H9 (cell line): Measurements from ENCODE around the gene CYTH4. TPM values are rescaled to one million over a fixed set of nuclear protein-coding genes. Genes with fewer than 3 reads are reported as not detected.

Experiments
- DNase-seq: peaks from one replicate; pipeline ENCODE4 v3.0.0-alpha.2; 2017
- H2AFZ ChIP-seq: one replicate; pipeline ENCODE4 v1.6.1; 2013; ENCODE audit warnings: mild to moderate bottlenecking, low read length, control low read depth, moderate library complexity
- H2AK5ac ChIP-seq: 2 replicates; pipeline ENCODE4 v1.6.1; 2013; ENCODE audit warnings: low read length, control low read depth, mixed read lengths; ENCODE audit not compliant: insufficient read length
- H2BK120ac ChIP-seq: one replicate; pipeline ENCODE4 v1.6.1; 2013; ENCODE audit warnings: low read depth, mild to moderate bottlenecking, low read length, control low read depth, inconsistent platforms; ENCODE audit not compliant: poor library complexity, severe bottlenecking
- H2BK12ac ChIP-seq: 2 replicates; pipeline ENCODE4 v1.6.1; 2013; ENCODE audit warnings: low read length, control low read depth, mixed read lengths, low read depth; ENCODE audit not compliant: insufficient read length
- H2BK15ac ChIP-seq: 2 replicates; pipeline ENCODE4 v1.6.1; 2013; ENCODE audit warnings: low read depth, low read length, control low read depth
- H2BK20ac ChIP-seq: one replicate; pipeline ENCODE4 v1.6.1; 2013; ENCODE audit warnings: low read depth, mild to moderate bottlenecking, low read length, control low read depth, inconsistent platforms; ENCODE audit not compliant: poor library complexity, severe bottlenecking
- H2BK5ac ChIP-seq: 2 replicates; pipeline ENCODE4 v1.6.1; 2013; ENCODE audit warnings: low read length, control low read depth, mixed read lengths; ENCODE audit not compliant: insufficient read length
- H3K14ac ChIP-seq: 2 replicates; pipeline ENCODE4 v1.6.1; 2013; ENCODE audit warnings: low read length, control low read depth; ENCODE audit not compliant: insufficient read depth
- H3K18ac ChIP-seq: 2 replicates; pipeline ENCODE4 v1.6.1; 2013; ENCODE audit warnings: low read depth, mild to moderate bottlenecking, mixed read lengths, low read length, control low read depth; ENCODE audit not compliant: insufficient read length
- H3K23ac ChIP-seq: 2 replicates; pipeline ENCODE4 v1.6.1; 2013; ENCODE audit warnings: low read length, control low read depth, mixed read lengths, low read depth; ENCODE audit not compliant: insufficient read length
- H3K23me2 ChIP-seq: 2 replicates; pipeline ENCODE4 v1.6.1; 2013; ENCODE audit warnings: low read depth, mild to moderate bottlenecking, mixed read lengths, low read length, control low read depth; ENCODE audit not compliant: insufficient read length, poor library complexity, severe bottlenecking
- H3K27ac ChIP-seq: 2 replicates; pipeline ENCODE4 v1.5.1; 2013; ENCODE audit warnings: low read length, control low read depth, mixed read lengths, low read depth; ENCODE audit not compliant: insufficient read length
- H3K27me3 ChIP-seq: 2 replicates; pipeline ENCODE4 v1.6.1; 2013; ENCODE audit warnings: low read length, control low read depth, inconsistent platforms; ENCODE audit not compliant: insufficient read depth
- H3K4ac ChIP-seq: 2 replicates; pipeline ENCODE4 v1.6.1; 2013; ENCODE audit warnings: low read depth, mild to moderate bottlenecking, control low read depth, inconsistent platforms, low read length, moderate library complexity
- H3K4me1 ChIP-seq: 2 replicates; pipeline ENCODE4 v1.6.1; 2013; ENCODE audit warnings: low read length, control low read depth, inconsistent platforms; ENCODE audit not compliant: insufficient read depth
- H3K4me2 ChIP-seq: 2 replicates; pipeline ENCODE4 v1.6.1; 2013; ENCODE audit warnings: low read length, control low read depth, mixed read lengths; ENCODE audit not compliant: insufficient read length, insufficient read depth
- H3K56ac ChIP-seq: 2 replicates; pipeline ENCODE4 v1.6.1; 2013; ENCODE audit warnings: low read depth, mild to moderate bottlenecking, mixed read lengths, low read length, control low read depth; ENCODE audit not compliant: insufficient read length
- H3K79me1 ChIP-seq: 2 replicates; pipeline ENCODE4 v1.6.1; 2013; ENCODE audit warnings: low read depth, mild to moderate bottlenecking, moderate library complexity, low read length, control low read depth, inconsistent platforms; ENCODE audit not compliant: insufficient read depth, poor library complexity, severe bottlenecking
- H3K79me2 ChIP-seq: 2 replicates; pipeline ENCODE4 v1.6.1; 2013; ENCODE audit warnings: low read length, control low read depth, inconsistent platforms; ENCODE audit not compliant: insufficient read depth
- H3K9ac ChIP-seq: 2 replicates; pipeline ENCODE4 v1.6.1; 2013; ENCODE audit warnings: low read length, control low read depth, mixed read lengths; ENCODE audit not compliant: insufficient read length; ENCODE audit errors: extremely low read depth
- H3K9me3 ChIP-seq: one replicate; pipeline ENCODE4 v1.6.1; 2013; ENCODE audit warnings: low read depth, low read length, inconsistent platforms; ENCODE audit not compliant: control insufficient read depth
- H3T11ph ChIP-seq: one replicate; pipeline ENCODE4 v1.6.1; 2013; ENCODE audit warnings: mild to moderate bottlenecking, low read length, control low read depth, inconsistent platforms
- H4K20me1 ChIP-seq: one replicate; pipeline ENCODE4 v1.6.1; 2013; ENCODE audit not compliant: control insufficient read depth, insufficient read length, insufficient read depth
- H4K5ac ChIP-seq: 2 replicates; pipeline ENCODE4 v1.6.1; 2013; ENCODE audit warnings: low read depth, mild to moderate bottlenecking, mixed read lengths, low read length, control low read depth; ENCODE audit not compliant: insufficient read length
- H4K8ac ChIP-seq: replicated peaks from 2 replicates; pipeline ENCODE4 v1.6.1; 2013; ENCODE audit warnings: low read length, control low read depth, mixed read lengths, low read depth; ENCODE audit not compliant: insufficient read length
- H4K91ac ChIP-seq: 2 replicates; pipeline ENCODE4 v1.6.1; 2013; ENCODE audit warnings: low read depth, mild to moderate bottlenecking, moderate library complexity, mixed read lengths, low read length, control low read depth; ENCODE audit not compliant: insufficient read length
- H3K27ac Mint-ChIP-seq, 3 experiments: 2 replicates in 2 of 3; 3 replicates in 1 of 3; pipeline ENCODE4 v1.8.0; 2020 to 2021; ENCODE audit warnings: mixed read lengths in 3 of 3, mild to moderate bottlenecking in 1 of 3, moderate library complexity in 1 of 3
- H3K27me3 Mint-ChIP-seq: 2 replicates; pipeline ENCODE4 v1.8.0; 2021; ENCODE audit warnings: low read depth, mild to moderate bottlenecking, moderate library complexity, mixed read lengths
- H3K36me3 Mint-ChIP-seq, 3 experiments: 2 replicates in 2 of 3; 3 replicates in 1 of 3; pipeline ENCODE4 v1.8.0; 2020 to 2021; ENCODE audit warnings: low read depth in 3 of 3, mixed read lengths in 3 of 3; ENCODE audit not compliant: insufficient read depth in 1 of 3
- H3K4me1 Mint-ChIP-seq, 2 experiments: 2 replicates each; pipeline ENCODE4 v1.8.0; 2020; ENCODE audit warnings: mixed read lengths in 2 of 2
- H3K4me3 Mint-ChIP-seq, 2 experiments: 2 replicates in 1 of 2; 3 replicates in 1 of 2; pipeline ENCODE4 v1.8.0; 2020 to 2021; ENCODE audit warnings: mild to moderate bottlenecking in 2 of 2, mixed read lengths in 2 of 2, moderate library complexity in 1 of 2
- H3K9me3 Mint-ChIP-seq, 2 experiments: 2 replicates in 1 of 2; 3 replicates in 1 of 2; pipeline ENCODE4 v1.8.0; 2020; ENCODE audit warnings: mild to moderate bottlenecking in 2 of 2, mixed read lengths in 2 of 2, moderate library complexity in 1 of 2
- WGBS: extraction: QIAGEN DNeasy Blood & Tissue Kit; methylation state at CpG from one replicate; pipeline ENCODE4 v1.1.7; 2013; ENCODE audit warnings: missing lambda C conversion rate, low lambda C conversion rate, mixed read lengths; ENCODE audit not compliant: insufficient read length; ENCODE audit errors: extremely low coverage; 5-methylcytosine and 5-hydroxymethylcytosine counted together
- total RNA-seq: library from RNA; stranded (reverse); gene quantifications from 2 replicates; pipeline ENCODE4 v1.2.1, GENCODE V29; 2021
- TF ChIP-seq, protein P1 (sequence below): fragments of 200-600 bp; sonication (generic); conservative IDR thresholded peaks from 3 replicates; pipeline ENCODE4 v1.8.0; 2021; ENCODE audit warnings: antibody characterized with exemption, mild to moderate bottlenecking

The CYTH4 gene
- total RNA-seq, 1 experiment from 2014 or later, result not detected

- H3K79me2 ChIP-seq, result no peaks in the 10 kb centered on the region
- no peak overlapping the region for H2BK12ac ChIP-seq
- H2AFZ ChIP-seq, result no peak overlapping the region
- no peak overlapping the region for H2BK5ac ChIP-seq
- H4K8ac ChIP-seq, result no peak overlapping the region
- H3K4me1 ChIP-seq, result no peaks in the 10 kb centered on the region; the same call in 1 of the 2 replicates
- no peak overlapping the region for H3K56ac ChIP-seq
- no peak overlapping the region for H3K18ac ChIP-seq
- H3K9me3 ChIP-seq, result no peaks in the 10 kb centered on the region
- no peak overlapping the region for H4K91ac ChIP-seq
- Mint-ChIP-seq H3K9me3 (no peaks in the 10 kb centered on the region; a peak in 1 of 5 replicates), H3K4me1 (peaks cover 3 to 28% of the 10 kb centered on the region in 2 experiments), H3K36me3 (no peaks in the 10 kb centered on the region), H3K27me3 (peaks cover 6% of the 10 kb centered on the region), H3K27ac (peak overlapping the region in 1 of 3 experiments; percentile 48; a peak in 1 of 7 replicates), H3K4me3 (no peak overlapping the region)
- no peak overlapping the region for H3K4me2 ChIP-seq
- TF ChIP-seq, protein P1, sequence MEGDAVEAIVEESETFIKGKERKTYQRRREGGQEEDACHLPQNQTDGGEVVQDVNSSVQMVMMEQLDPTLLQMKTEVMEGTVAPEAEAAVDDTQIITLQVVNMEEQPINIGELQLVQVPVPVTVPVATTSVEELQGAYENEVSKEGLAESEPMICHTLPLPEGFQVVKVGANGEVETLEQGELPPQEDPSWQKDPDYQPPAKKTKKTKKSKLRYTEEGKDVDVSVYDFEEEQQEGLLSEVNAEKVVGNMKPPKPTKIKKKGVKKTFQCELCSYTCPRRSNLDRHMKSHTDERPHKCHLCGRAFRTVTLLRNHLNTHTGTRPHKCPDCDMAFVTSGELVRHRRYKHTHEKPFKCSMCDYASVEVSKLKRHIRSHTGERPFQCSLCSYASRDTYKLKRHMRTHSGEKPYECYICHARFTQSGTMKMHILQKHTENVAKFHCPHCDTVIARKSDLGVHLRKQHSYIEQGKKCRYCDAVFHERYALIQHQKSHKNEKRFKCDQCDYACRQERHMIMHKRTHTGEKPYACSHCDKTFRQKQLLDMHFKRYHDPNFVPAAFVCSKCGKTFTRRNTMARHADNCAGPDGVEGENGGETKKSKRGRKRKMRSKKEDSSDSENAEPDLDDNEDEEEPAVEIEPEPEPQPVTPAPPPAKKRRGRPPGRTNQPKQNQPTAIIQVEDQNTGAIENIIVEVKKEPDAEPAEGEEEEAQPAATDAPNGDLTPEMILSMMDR, result no peak
- no peaks in the 10 kb centered on the region for H3K27me3 ChIP-seq
- H3K4ac ChIP-seq, result no peak overlapping the region
- H2BK15ac ChIP-seq, result no peak overlapping the region
- no peaks in the 10 kb centered on the region for H3K79me1 ChIP-seq
- H3K23ac ChIP-seq, result no peak overlapping the region
- H4K20me1 ChIP-seq, result no peaks in the 10 kb centered on the region
- no peak overlapping the region for H3T11ph ChIP-seq
- no peak overlapping the region for H2BK120ac ChIP-seq
- H3K27ac ChIP-seq, result no peak overlapping the region
- no peak overlapping the region for H2AK5ac ChIP-seq
- H3K14ac ChIP-seq, result no peak overlapping the region
- H3K23me2 ChIP-seq, result no peaks in the 10 kb centered on the region
- no CpG with 5 or more reads among the region's 19 CpGs for WGBS
- no peak overlapping the region for H4K5ac ChIP-seq
- no peak overlapping the region for H3K9ac ChIP-seq
- DNase-seq, result no peak
- no peak overlapping the region for H2BK20ac ChIP-seq
These were observed 66.9 kb downstream of the CYTH4 start for GRCh38 chr22:37349043-37349814.
